ENCODE measurements around the gene MFN2.

MFN2 gene

GRCh38 chr1:11942280-11942679, 38.0 kb upstream of the MFN2 start:
- Histone ChIP-seq H3K9me3 (ENCODE audit: control insufficient read depth, insufficient read depth, low read length) (no peaks in the 10 kb centered on the region), H3K4me1 (ENCODE audit: control insufficient read depth, insufficient read depth, low read length) (peaks cover 4% of the 10 kb centered on the region; the same call in 1 of the 2 replicates), H3K27me3 (ENCODE audit: control insufficient read depth, insufficient read depth, low read length) (no peaks in the 10 kb centered on the region), H3K27ac (ENCODE audit: low read length) (no peak overlapping the region), H3K36me3 (ENCODE audit: control insufficient read depth, insufficient read depth, low read length) (no peaks in the 10 kb centered on the region), H3K4me3 (ENCODE audit: low read length) (no peak overlapping the region)
- DNase-seq (ENCODE audit: low read depth, low spot score) = no peak
- WGBS (ENCODE audit: insufficient coverage, insufficient read length) = no CpG with 5 or more reads among the region's 4 CpGs

- Histone ChIP-seq H3K36me3 (ENCODE audit: control insufficient read depth, insufficient read depth, low read length) (no peaks in the 10 kb centered on the region), H3K27ac (ENCODE audit: low read length) (no peak overlapping the region), H3K4me3 (ENCODE audit: low read length) (no peak overlapping the region), H3K27me3 (ENCODE audit: control insufficient read depth, insufficient read depth, low read length) (no peaks in the 10 kb centered on the region), H3K9me3 (ENCODE audit: control insufficient read depth, insufficient read depth, low read length) (no peaks in the 10 kb centered on the region), H3K4me1 (ENCODE audit: control insufficient read depth, insufficient read depth, low read length) (peaks cover 4% of the 10 kb centered on the region; the same call in 1 of the 2 replicates)
- no CpG with 5 or more reads among the region's 4 CpGs for WGBS (ENCODE audit: insufficient coverage, insufficient read length)
- no peak for DNase-seq (ENCODE audit: low read depth, low spot score)
These were observed 36.6 kb upstream of the MFN2 start for GRCh38 chr1:11943619-11944018.

- H3K36me3 ChIP-seq (ENCODE audit: control insufficient read depth, insufficient read depth, low read length) = no peaks in the 10 kb centered on the region; the same call in 1 of the 2 replicates
- no peaks in the 10 kb centered on the region for H3K9me3 ChIP-seq (ENCODE audit: control insufficient read depth, insufficient read depth, low read length)
- no peak overlapping the region for H3K4me3 ChIP-seq (ENCODE audit: low read length)
- H3K4me1 ChIP-seq (ENCODE audit: control insufficient read depth, insufficient read depth, low read length) = peaks cover 4% of the 10 kb centered on the region; the same call in 1 of the 2 replicates
- no CpG with 5 or more reads among the region's 12 CpGs for WGBS (ENCODE audit: insufficient coverage, insufficient read length)
- DNase-seq (ENCODE audit: low read depth, low spot score) = no peak
- no peaks in the 10 kb centered on the region for H3K27me3 ChIP-seq (ENCODE audit: control insufficient read depth, insufficient read depth, low read length)
- no peak overlapping the region for H3K27ac ChIP-seq (ENCODE audit: low read length)
These were observed 35.8 kb upstream of the MFN2 start for GRCh38 chr1:11944358-11944931.

- no peaks in the 10 kb centered on the region for H3K27me3 ChIP-seq (ENCODE audit: control insufficient read depth, insufficient read depth, low read length)
- H3K9me3 ChIP-seq (ENCODE audit: control insufficient read depth, insufficient read depth, low read length) = no peaks in the 10 kb centered on the region
- H3K4me1 ChIP-seq (ENCODE audit: control insufficient read depth, insufficient read depth, low read length) = peaks cover 4% of the 10 kb centered on the region; the same call in 1 of the 2 replicates
- no peak for DNase-seq (ENCODE audit: low read depth, low spot score)
- H3K4me3 ChIP-seq (ENCODE audit: low read length) = no peak overlapping the region
- WGBS (ENCODE audit: insufficient coverage, insufficient read length) = no CpG with 5 or more reads among the region's 3 CpGs
- H3K36me3 ChIP-seq (ENCODE audit: control insufficient read depth, insufficient read depth, low read length) = no peaks in the 10 kb centered on the region; the same call in 1 of the 2 replicates
- H3K27ac ChIP-seq (ENCODE audit: low read length) = no peak overlapping the region
These were observed 33.6 kb upstream of the MFN2 start for GRCh38 chr1:11946647-11947046.

GRCh38 chr1:11948822-11949458, 31.3 kb upstream of the MFN2 start:
- no peaks in the 10 kb centered on the region; the same call in 1 of the 2 replicates for H3K36me3 ChIP-seq (ENCODE audit: control insufficient read depth, insufficient read depth, low read length)
- no peaks in the 10 kb centered on the region for H3K9me3 ChIP-seq (ENCODE audit: control insufficient read depth, insufficient read depth, low read length)
- H3K4me3 ChIP-seq (ENCODE audit: low read length) = no peak overlapping the region
- no CpG with 5 or more reads among the region's 6 CpGs for WGBS (ENCODE audit: insufficient coverage, insufficient read length)
- DNase-seq (ENCODE audit: low read depth, low spot score) = no peak
- no peaks in the 10 kb centered on the region for H3K27me3 ChIP-seq (ENCODE audit: control insufficient read depth, insufficient read depth, low read length)
- H3K4me1 ChIP-seq (ENCODE audit: control insufficient read depth, insufficient read depth, low read length) = 0 out of 2 replicates have a peak, but pooled peaks cover 2% of the 10 kb centered on the region
- no peak overlapping the region for H3K27ac ChIP-seq (ENCODE audit: low read length)

- no peak overlapping the region for H3K27ac ChIP-seq (ENCODE audit: low read length)
- no peak for DNase-seq (ENCODE audit: low read depth, low spot score)
- no CpG with 5 or more reads among the region's 2 CpGs for WGBS (ENCODE audit: insufficient coverage, insufficient read length)
- no peaks in the 10 kb centered on the region for H3K4me1 ChIP-seq (ENCODE audit: control insufficient read depth, insufficient read depth, low read length)
- no peak overlapping the region for H3K4me3 ChIP-seq (ENCODE audit: low read length)
- H3K9me3 ChIP-seq (ENCODE audit: control insufficient read depth, insufficient read depth, low read length) = no peaks in the 10 kb centered on the region
- H3K27me3 ChIP-seq (ENCODE audit: control insufficient read depth, insufficient read depth, low read length) = no peaks in the 10 kb centered on the region
- no peaks in the 10 kb centered on the region; the same call in none of the 2 replicates for H3K36me3 ChIP-seq (ENCODE audit: control insufficient read depth, insufficient read depth, low read length)
These were observed 28.3 kb upstream of the MFN2 start for GRCh38 chr1:11951901-11952300.

- no peaks in the 10 kb centered on the region for H3K4me1 ChIP-seq (ENCODE audit: control insufficient read depth, insufficient read depth, low read length)
- no peaks in the 10 kb centered on the region for H3K27me3 ChIP-seq (ENCODE audit: control insufficient read depth, insufficient read depth, low read length)
- H3K27ac ChIP-seq (ENCODE audit: low read length) = no peak overlapping the region
- H3K4me3 ChIP-seq (ENCODE audit: low read length) = no peak overlapping the region
- no CpG with 5 or more reads among the region's 11 CpGs for WGBS (ENCODE audit: insufficient coverage, insufficient read length)
- H3K9me3 ChIP-seq (ENCODE audit: control insufficient read depth, insufficient read depth, low read length) = no peaks in the 10 kb centered on the region
- no peak for DNase-seq (ENCODE audit: low read depth, low spot score)
- no peaks in the 10 kb centered on the region; the same call in none of the 2 replicates for H3K36me3 ChIP-seq (ENCODE audit: control insufficient read depth, insufficient read depth, low read length)
These were observed 27.7 kb upstream of the MFN2 start for GRCh38 chr1:11952455-11953109.

GRCh38 chr1:11955221-11955620, 25.0 kb upstream of the MFN2 start:
- WGBS (ENCODE audit: insufficient coverage, insufficient read length) = no CpG with 5 or more reads among the region's 6 CpGs
- Histone ChIP-seq H3K36me3 (ENCODE audit: control insufficient read depth, insufficient read depth, low read length) (peaks cover 8% of the 10 kb centered on the region), H3K4me1 (ENCODE audit: control insufficient read depth, insufficient read depth, low read length) (no peaks in the 10 kb centered on the region), H3K27me3 (ENCODE audit: control insufficient read depth, insufficient read depth, low read length) (no peaks in the 10 kb centered on the region), H3K27ac (ENCODE audit: low read length) (no peak overlapping the region), H3K9me3 (ENCODE audit: control insufficient read depth, insufficient read depth, low read length) (no peaks in the 10 kb centered on the region), H3K4me3 (ENCODE audit: low read length) (no peak overlapping the region)
- no peak for DNase-seq (ENCODE audit: low read depth, low spot score)

GRCh38 chr1:11957398-11957797, 22.8 kb upstream of the MFN2 start:
- H3K9me3 ChIP-seq (ENCODE audit: control insufficient read depth, insufficient read depth, low read length) = no peaks in the 10 kb centered on the region
- no peak for DNase-seq (ENCODE audit: low read depth, low spot score)
- H3K4me1 ChIP-seq (ENCODE audit: control insufficient read depth, insufficient read depth, low read length) = no peaks in the 10 kb centered on the region
- no peak overlapping the region for H3K27ac ChIP-seq (ENCODE audit: low read length)
- H3K4me3 ChIP-seq (ENCODE audit: low read length) = no peak overlapping the region
- peaks cover 13% of the 10 kb centered on the region for H3K36me3 ChIP-seq (ENCODE audit: control insufficient read depth, insufficient read depth, low read length)
- WGBS (ENCODE audit: insufficient coverage, insufficient read length) = no CpG with 5 or more reads among the region's 5 CpGs
- H3K27me3 ChIP-seq (ENCODE audit: control insufficient read depth, insufficient read depth, low read length) = no peaks in the 10 kb centered on the region

- H3K9me3 ChIP-seq (ENCODE audit: control insufficient read depth, insufficient read depth, low read length) = no peaks in the 10 kb centered on the region
- no peak overlapping the region for H3K27ac ChIP-seq (ENCODE audit: low read length)
- H3K4me3 ChIP-seq (ENCODE audit: low read length) = no peak overlapping the region
- no peaks in the 10 kb centered on the region for H3K27me3 ChIP-seq (ENCODE audit: control insufficient read depth, insufficient read depth, low read length)
- peaks cover 13% of the 10 kb centered on the region for H3K36me3 ChIP-seq (ENCODE audit: control insufficient read depth, insufficient read depth, low read length)
- no peak for DNase-seq (ENCODE audit: low read depth, low spot score)
- no CpG with 5 or more reads among the region's 12 CpGs for WGBS (ENCODE audit: insufficient coverage, insufficient read length)
- H3K4me1 ChIP-seq (ENCODE audit: control insufficient read depth, insufficient read depth, low read length) = no peaks in the 10 kb centered on the region
These were observed 22.3 kb upstream of the MFN2 start for GRCh38 chr1:11957897-11958296.
